SK-N-SH treated with all-trans-retinoic acid at 6 μM for 48 hours (cell line): ENCODE results near the gene ABRAXAS1.

Experiments used
- ATAC-seq: fragments of 200-7000 bp; cut with Tn5 transposase; 3 replicates; pipeline ENCODE4 v1.9.1; 2020; ENCODE audit warnings: mild to moderate bottlenecking, moderate library complexity
- ARNTL ChIP-seq: fragments of 450-650 bp; formaldehyde crosslinking; IDR thresholded peaks from 2 replicates; pipeline ENCODE4 v1.5.0; 2020; ENCODE audit warnings: low read depth, mild to moderate bottlenecking, moderate library complexity, borderline replicate concordance
- BACH2 ChIP-seq: fragments of 250-450 bp; sonication (Bioruptor Pico); IDR thresholded peaks from 2 replicates; pipeline ENCODE4 v1.9.0; 2021; ENCODE audit warnings: mild to moderate bottlenecking, borderline replicate concordance
- CREB5 ChIP-seq: fragments of 250-450 bp; sonication (Bioruptor Pico); IDR thresholded peaks from 2 replicates; pipeline ENCODE4 v1.5.1; 2020; ENCODE audit warnings: low read depth, mild to moderate bottlenecking, moderate library complexity
- CSDC2 ChIP-seq: fragments of 250-450 bp; sonication (Bioruptor Pico); IDR thresholded peaks from 2 replicates; pipeline ENCODE4 v1.5.0; 2020; ENCODE audit warnings: mild to moderate bottlenecking, moderate library complexity
- GLIS3 ChIP-seq: fragments of 250-450 bp; sonication (Bioruptor Pico); IDR thresholded peaks from 2 replicates; pipeline ENCODE4 v1.5.0; 2020; ENCODE audit warnings: mild to moderate bottlenecking, moderate library complexity
- ISL1 ChIP-seq: fragments of 250-450 bp; sonication (Bioruptor Pico); IDR thresholded peaks from 2 replicates; pipeline ENCODE4 v2.1.2; 2022; ENCODE audit warnings: mild to moderate bottlenecking, moderate library complexity
- PATZ1 ChIP-seq: fragments of 250-450 bp; sonication (Bioruptor Pico); IDR thresholded peaks from 2 replicates; pipeline ENCODE4 v1.8.0; 2020; ENCODE audit warnings: mild to moderate bottlenecking, moderate library complexity, borderline replicate concordance
- PPARA ChIP-seq: fragments of 250-450 bp; sonication (Bioruptor Pico); IDR thresholded peaks from 2 replicates; pipeline ENCODE4 v1.5.0; 2020; ENCODE audit warnings: mild to moderate bottlenecking, borderline replicate concordance
- RARB ChIP-seq: fragments of 250-450 bp; sonication (Bioruptor Pico); IDR thresholded peaks from 2 replicates; pipeline ENCODE4 v1.8.0; 2021; ENCODE audit warnings: mild to moderate bottlenecking, moderate library complexity
- SNAI2 ChIP-seq: fragments of 250-450 bp; sonication (Bioruptor Pico); IDR thresholded peaks from 2 replicates; pipeline ENCODE4 v1.5.0; 2020; ENCODE audit warnings: mild to moderate bottlenecking, moderate library complexity
- TCF4 ChIP-seq: fragments of 250-450 bp; sonication (Bioruptor Pico); IDR thresholded peaks from 2 replicates; pipeline ENCODE4 v1.8.0; 2021; ENCODE audit warnings: mild to moderate bottlenecking, moderate library complexity, borderline replicate concordance
- TOX ChIP-seq: fragments of 250-450 bp; sonication (Bioruptor Pico); IDR thresholded peaks from 2 replicates; pipeline ENCODE4 v1.8.0; 2021; ENCODE audit warnings: mild to moderate bottlenecking, moderate library complexity, borderline replicate concordance
- TSHZ2 ChIP-seq: fragments of 250-450 bp; sonication (Bioruptor Pico); IDR thresholded peaks from 2 replicates; pipeline ENCODE4 v1.5.0; 2020; ENCODE audit warnings: mild to moderate bottlenecking, moderate library complexity
- ZC3H10 ChIP-seq: fragments of 250-450 bp; sonication (Bioruptor Pico); IDR thresholded peaks from 2 replicates; pipeline ENCODE4 v1.5.1; 2021; ENCODE audit warnings: mild to moderate bottlenecking, moderate library complexity
- ZFP3 ChIP-seq: fragments of 250-450 bp; sonication (Bioruptor Pico); IDR thresholded peaks from 2 replicates; pipeline ENCODE4 v1.5.0; 2020; ENCODE audit warnings: mild to moderate bottlenecking, moderate library complexity
- ZFP30 ChIP-seq: fragments of 450-650 bp; formaldehyde crosslinking; IDR thresholded peaks from 2 replicates; pipeline ENCODE4 v1.5.0; 2022; ENCODE audit warnings: mild to moderate bottlenecking, moderate library complexity
- ZNF565 ChIP-seq: fragments of 450-650 bp; formaldehyde crosslinking; conservative IDR thresholded peaks from 2 replicates; pipeline ENCODE4 v1.5.0; 2020; ENCODE audit warnings: low read depth, mild to moderate bottlenecking, moderate library complexity
- ZNF70 ChIP-seq: fragments of 450-650 bp; formaldehyde crosslinking; IDR thresholded peaks from 2 replicates; pipeline ENCODE4 v1.5.0; 2020; ENCODE audit warnings: mild to moderate bottlenecking, moderate library complexity
- ZNF8 ChIP-seq: fragments of 450-650 bp; formaldehyde crosslinking; IDR thresholded peaks from 2 replicates; pipeline ENCODE4 v1.5.0; 2020; ENCODE audit warnings: mild to moderate bottlenecking, moderate library complexity
- TF ChIP-seq, protein P1 (sequence below): fragments of 250-450 bp; sonication (Bioruptor Pico); IDR thresholded peaks from 2 replicates; pipeline ENCODE4 v1.8.0; 2021; ENCODE audit warnings: low read depth, mild to moderate bottlenecking, moderate library complexity, borderline replicate concordance
- TF ChIP-seq, protein P2 (sequence below): fragments of 250-450 bp; sonication (Bioruptor Pico); IDR thresholded peaks from 2 replicates; pipeline ENCODE4 v1.5.1; 2021; ENCODE audit warnings: mild to moderate bottlenecking, moderate library complexity

Gene ABRAXAS1

GRCh38 chr4:83440899-83441298 lies 44.0 kb downstream of the ABRAXAS1 start:
- TF ChIP-seq, protein P1, sequence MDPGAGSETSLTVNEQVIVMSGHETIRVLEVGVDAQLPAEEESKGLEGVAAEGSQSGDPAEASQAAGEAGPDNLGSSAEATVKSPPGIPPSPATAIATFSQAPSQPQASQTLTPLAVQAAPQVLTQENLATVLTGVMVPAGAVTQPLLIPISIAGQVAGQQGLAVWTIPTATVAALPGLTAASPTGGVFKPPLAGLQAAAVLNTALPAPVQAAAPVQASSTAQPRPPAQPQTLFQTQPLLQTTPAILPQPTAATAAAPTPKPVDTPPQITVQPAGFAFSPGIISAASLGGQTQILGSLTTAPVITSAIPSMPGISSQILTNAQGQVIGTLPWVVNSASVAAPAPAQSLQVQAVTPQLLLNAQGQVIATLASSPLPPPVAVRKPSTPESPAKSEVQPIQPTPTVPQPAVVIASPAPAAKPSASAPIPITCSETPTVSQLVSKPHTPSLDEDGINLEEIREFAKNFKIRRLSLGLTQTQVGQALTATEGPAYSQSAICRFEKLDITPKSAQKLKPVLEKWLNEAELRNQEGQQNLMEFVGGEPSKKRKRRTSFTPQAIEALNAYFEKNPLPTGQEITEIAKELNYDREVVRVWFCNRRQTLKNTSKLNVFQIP (CRISPR knock-in tag): no peak
- TF ChIP-seq ZFP30: no peak
- ATAC-seq: no peak

DNA sequence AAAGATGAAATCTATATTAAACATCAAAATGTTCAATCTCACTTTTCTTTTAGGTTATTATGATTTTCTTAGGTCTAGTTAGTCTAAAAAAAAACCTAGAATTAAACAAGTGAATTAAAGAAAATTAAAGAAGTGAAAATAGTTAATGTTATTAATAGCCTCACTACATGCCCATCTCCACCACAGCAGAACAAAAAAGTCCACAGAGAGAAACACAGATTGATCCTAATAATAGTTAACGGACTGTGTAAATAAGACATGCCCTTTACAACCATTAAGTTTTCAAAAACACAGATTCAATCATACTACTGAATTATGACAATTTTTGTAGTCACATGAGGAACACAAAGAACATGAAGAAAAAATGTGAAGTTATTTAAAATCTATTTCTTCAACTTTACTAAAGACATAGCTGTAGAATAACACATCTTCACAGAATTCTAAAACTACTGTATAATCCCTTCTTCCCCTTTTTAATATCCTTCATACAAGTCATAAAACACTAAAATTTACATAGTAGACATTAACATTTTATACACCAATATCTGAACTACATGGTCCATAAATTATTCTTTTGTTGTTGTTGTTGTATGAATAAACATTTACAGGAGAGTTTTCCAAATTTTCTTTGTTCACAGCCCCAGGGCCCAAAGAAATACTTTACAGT lies 44.6 kb downstream of the ABRAXAS1 start:
- TF ChIP-seq GLIS3 (CRISPR knock-in tag): no peak
- no peak for ATAC-seq

DNA sequence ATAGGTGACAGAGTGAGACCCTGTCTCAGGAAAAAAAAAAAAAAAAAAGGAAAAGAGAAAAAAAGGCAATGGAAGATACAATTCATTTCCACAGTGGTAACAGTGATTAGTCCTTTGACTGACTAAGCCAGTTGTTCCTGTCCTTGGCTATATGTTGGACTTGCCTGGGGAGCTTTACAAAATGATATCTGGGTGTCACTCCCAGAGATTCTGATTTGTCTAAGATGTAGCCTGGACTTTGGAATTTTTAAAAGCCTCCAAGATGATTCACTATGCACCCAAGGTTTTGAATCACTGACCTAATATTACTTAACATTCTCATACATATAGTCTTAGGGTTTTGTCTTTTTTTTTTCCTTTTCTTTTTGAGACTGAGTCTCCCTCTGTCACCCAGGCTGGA lies 46.2 kb downstream of the ABRAXAS1 start:
- TF ChIP-seq RARB (CRISPR knock-in tag) (no peak), ISL1 (CRISPR knock-in tag) (no peak), TCF4 (CRISPR knock-in tag) (no peak), ZNF70 (no peak), PATZ1 (CRISPR knock-in tag) (no peak), ARNTL (CRISPR knock-in tag) (no peak), PPARA (CRISPR knock-in tag) (no peak), ZC3H10 (CRISPR knock-in tag) (no peak), ZNF8 (CRISPR knock-in tag) (no peak), CREB5 (CRISPR knock-in tag) (no peak), CSDC2 (CRISPR knock-in tag) (no peak), ZFP3 (no peak), GLIS3 (CRISPR knock-in tag) (no peak), SNAI2 (CRISPR knock-in tag) (no peak), TSHZ2 (no peak), TOX (CRISPR knock-in tag) (no peak), ZNF565 (CRISPR knock-in tag) (no peak), BACH2 (CRISPR knock-in tag) (no peak)
- TF ChIP-seq, protein P1 (CRISPR knock-in tag): no peak
- ATAC-seq: no peak

- no peak for ATAC-seq
These were observed 48.2 kb downstream of the ABRAXAS1 start for GRCh38 chr4:83436680-83437079.

More at GRCh38 chr4:83436680-83437079, 48.2 kb downstream of the ABRAXAS1 start:
- TF ChIP-seq ZNF565 (CRISPR knock-in tag) (no peak), ARNTL (CRISPR knock-in tag) (no peak), RARB (CRISPR knock-in tag) (no peak), ZC3H10 (CRISPR knock-in tag) (no peak), SNAI2 (CRISPR knock-in tag) (no peak)
- TF ChIP-seq, protein P2, sequence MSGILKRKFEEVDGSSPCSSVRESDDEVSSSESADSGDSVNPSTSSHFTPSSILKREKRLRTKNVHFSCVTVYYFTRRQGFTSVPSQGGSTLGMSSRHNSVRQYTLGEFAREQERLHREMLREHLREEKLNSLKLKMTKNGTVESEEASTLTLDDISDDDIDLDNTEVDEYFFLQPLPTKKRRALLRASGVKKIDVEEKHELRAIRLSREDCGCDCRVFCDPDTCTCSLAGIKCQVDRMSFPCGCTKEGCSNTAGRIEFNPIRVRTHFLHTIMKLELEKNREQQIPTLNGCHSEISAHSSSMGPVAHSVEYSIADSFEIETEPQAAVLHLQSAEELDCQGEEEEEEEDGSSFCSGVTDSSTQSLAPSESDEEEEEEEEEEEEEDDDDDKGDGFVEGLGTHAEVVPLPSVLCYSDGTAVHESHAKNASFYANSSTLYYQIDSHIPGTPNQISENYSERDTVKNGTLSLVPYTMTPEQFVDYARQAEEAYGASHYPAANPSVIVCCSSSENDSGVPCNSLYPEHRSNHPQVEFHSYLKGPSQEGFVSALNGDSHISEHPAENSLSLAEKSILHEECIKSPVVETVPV (CRISPR knock-in tag): no peak
